Measurements from ENCODE around the gene GPR137B.
"Not testable (repeated sequence)": the region's sequence is repeated elsewhere in the genome, so short reads cannot be mapped to it uniquely, and the experiment has no call there.

DNA sequence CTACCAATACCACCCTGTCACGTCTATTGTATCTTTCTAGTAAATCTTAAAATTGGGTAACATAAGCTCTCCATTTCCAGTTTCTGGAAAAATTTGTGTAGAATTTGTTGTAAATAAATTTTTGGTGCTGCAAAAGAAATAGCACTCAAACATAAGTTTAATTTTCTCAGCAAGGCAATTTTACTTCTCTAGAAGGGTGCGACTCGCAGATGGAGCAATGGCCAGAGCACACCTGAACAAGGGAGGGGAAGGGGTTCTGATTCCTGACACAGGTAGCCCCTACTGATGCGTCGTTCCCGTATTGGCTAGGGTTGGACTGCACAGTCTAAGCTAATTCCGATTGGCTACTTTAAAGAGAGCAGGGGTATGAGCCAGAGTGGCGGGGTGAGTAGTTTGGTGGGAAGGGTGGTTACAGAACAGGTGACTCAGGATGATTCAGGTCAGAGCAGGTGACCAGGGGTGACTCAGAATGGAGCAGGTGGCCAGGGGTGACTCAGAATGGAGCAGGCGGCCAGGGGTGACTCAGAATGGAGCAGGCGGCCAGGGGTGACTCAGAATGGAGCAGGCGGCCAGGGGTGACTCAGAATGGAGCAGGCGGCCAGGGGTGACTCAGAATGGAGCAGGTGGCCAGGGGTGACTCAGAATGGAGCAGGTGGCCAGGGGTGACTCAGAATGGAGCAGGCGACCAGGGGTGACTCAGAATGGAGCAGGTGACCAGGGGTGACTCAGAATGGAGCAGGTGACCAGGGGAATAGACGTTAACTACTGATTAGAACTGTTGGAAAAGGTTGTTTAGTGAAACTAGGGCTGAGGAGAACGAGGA, 45.5 kb upstream of the GPR137B start:
- TF ChIP-seq, protein P1, sequence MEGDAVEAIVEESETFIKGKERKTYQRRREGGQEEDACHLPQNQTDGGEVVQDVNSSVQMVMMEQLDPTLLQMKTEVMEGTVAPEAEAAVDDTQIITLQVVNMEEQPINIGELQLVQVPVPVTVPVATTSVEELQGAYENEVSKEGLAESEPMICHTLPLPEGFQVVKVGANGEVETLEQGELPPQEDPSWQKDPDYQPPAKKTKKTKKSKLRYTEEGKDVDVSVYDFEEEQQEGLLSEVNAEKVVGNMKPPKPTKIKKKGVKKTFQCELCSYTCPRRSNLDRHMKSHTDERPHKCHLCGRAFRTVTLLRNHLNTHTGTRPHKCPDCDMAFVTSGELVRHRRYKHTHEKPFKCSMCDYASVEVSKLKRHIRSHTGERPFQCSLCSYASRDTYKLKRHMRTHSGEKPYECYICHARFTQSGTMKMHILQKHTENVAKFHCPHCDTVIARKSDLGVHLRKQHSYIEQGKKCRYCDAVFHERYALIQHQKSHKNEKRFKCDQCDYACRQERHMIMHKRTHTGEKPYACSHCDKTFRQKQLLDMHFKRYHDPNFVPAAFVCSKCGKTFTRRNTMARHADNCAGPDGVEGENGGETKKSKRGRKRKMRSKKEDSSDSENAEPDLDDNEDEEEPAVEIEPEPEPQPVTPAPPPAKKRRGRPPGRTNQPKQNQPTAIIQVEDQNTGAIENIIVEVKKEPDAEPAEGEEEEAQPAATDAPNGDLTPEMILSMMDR (tag by site-specific recombination; IDR thresholded peaks at IDR 0.05), result not testable (repeated sequence)
- TF ChIP-seq ZNF175, ZNF423, YY1 (tag by site-specific recombination; IDR thresholded peaks at IDR 0.05): not testable (repeated sequence)
- TF ChIP-seq, protein P2, sequence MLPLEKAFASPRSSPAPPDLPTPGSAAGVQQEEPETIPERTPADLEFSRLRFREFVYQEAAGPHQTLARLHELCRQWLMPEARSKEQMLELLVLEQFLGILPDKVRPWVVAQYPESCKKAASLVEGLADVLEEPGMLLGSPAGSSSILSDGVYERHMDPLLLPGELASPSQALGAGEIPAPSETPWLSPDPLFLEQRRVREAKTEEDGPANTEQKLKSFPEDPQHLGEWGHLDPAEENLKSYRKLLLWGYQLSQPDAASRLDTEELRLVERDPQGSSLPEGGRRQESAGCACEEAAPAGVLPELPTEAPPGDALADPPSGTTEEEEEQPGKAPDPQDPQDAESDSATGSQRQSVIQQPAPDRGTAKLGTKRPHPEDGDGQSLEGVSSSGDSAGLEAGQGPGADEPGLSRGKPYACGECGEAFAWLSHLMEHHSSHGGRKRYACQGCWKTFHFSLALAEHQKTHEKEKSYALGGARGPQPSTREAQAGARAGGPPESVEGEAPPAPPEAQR (tag by site-specific recombination; IDR thresholded peaks at IDR 0.05), result not testable (repeated sequence)
